ENCODE data around the gene TREX2.

Gene TREX2

DNA sequence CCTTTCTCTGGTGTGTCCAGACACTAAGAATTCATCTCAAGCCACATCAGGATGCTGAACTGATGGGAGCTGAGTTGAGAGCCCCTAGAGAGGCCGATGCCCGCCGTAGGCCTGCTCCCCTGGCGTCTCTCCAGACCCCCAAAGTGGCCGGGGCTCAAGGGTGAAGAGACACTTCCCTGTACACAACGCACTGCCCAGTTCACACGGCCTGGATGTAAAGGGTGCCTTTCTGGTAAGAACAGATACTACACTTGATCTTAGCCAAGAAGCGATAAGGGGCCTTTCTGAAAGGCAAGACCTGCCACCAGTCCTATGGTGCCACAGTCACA is 5.1 kb upstream of the TREX2 start:
- no peaks in the 10 kb centered on the region for H3K36me3 ChIP-seq (ENCODE audit: control insufficient read depth, insufficient read depth, low read length)
- TF ChIP-seq, protein P1, sequence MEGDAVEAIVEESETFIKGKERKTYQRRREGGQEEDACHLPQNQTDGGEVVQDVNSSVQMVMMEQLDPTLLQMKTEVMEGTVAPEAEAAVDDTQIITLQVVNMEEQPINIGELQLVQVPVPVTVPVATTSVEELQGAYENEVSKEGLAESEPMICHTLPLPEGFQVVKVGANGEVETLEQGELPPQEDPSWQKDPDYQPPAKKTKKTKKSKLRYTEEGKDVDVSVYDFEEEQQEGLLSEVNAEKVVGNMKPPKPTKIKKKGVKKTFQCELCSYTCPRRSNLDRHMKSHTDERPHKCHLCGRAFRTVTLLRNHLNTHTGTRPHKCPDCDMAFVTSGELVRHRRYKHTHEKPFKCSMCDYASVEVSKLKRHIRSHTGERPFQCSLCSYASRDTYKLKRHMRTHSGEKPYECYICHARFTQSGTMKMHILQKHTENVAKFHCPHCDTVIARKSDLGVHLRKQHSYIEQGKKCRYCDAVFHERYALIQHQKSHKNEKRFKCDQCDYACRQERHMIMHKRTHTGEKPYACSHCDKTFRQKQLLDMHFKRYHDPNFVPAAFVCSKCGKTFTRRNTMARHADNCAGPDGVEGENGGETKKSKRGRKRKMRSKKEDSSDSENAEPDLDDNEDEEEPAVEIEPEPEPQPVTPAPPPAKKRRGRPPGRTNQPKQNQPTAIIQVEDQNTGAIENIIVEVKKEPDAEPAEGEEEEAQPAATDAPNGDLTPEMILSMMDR (IDR thresholded peaks at IDR 0.05), result no peak

DNA sequence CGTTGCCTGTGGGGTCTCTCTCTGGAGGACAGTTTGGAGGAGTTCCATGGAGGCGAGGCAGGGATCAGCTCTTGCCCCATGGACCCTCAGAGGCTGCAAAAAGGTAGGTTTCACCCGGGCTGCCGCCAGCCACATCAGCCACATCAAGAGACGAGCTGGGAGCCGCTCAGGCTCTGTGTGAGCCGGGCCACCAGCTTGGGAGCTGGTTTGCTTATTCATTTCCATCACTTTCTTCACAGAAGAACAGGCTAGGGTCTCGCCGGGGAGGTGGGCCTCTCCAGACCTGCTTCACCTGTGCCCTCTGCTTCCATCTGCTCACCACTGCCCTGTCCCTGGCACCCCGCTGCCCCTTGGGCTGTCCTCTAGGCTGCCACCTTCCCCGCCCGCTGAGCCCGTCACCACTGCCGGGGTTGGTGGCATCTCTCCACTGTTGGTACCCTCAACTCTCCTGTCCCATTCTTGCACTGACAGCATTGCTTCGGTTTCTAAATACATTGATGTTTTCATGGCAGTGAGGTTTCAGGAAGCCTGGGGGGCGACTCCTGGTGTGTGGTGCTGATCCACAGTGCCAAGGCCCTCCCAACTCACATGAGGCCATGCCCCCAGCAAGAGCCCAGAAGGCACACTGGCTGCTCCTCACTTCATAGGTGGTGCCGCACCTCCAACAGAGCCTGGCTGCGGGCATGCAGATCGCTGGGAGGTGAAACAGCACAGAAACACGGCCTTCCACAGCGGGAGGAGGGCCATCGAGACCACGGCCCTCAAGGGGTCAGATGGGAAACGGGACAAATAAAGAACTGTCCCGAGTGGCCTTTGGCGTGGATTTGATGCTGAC is 4.5 kb upstream of the TREX2 start:
- H3K27ac ChIP-seq, result no peak overlapping the region
- TF ChIP-seq, protein P1 (IDR thresholded peaks at IDR 0.05), result no peak
- H3K27me3 ChIP-seq (ENCODE audit: control insufficient read depth, insufficient read depth, low read length), result no peaks in the 10 kb centered on the region
- no peak overlapping the region for H3K9ac ChIP-seq
- H3K9me3 ChIP-seq (ENCODE audit: control insufficient read depth, low read length), result no peaks in the 10 kb centered on the region
- H3K4me1 ChIP-seq, result no peaks in the 10 kb centered on the region
- H2AFZ ChIP-seq, result no peak overlapping the region
- H3K4me2 ChIP-seq (ENCODE audit: low read length), result no peak overlapping the region
- no peaks in the 10 kb centered on the region for H3K36me3 ChIP-seq (ENCODE audit: control insufficient read depth, insufficient read depth, low read length)
- no peaks in the 10 kb centered on the region for H3K79me2 ChIP-seq
- H3K4me3 ChIP-seq (ENCODE audit: low read depth, low read length), result no peak overlapping the region

More for the DNA sequence above, 5.1 kb upstream of the TREX2 start:
- Histone ChIP-seq H3K4me1 (no peaks in the 10 kb centered on the region), H3K4me2 (ENCODE audit: low read length) (no peak overlapping the region), H3K79me2 (no peaks in the 10 kb centered on the region), H3K9me3 (ENCODE audit: control insufficient read depth, low read length) (no peaks in the 10 kb centered on the region), H3K9ac (no peak overlapping the region), H3K4me3 (ENCODE audit: low read depth, low read length) (no peak overlapping the region), H3K27ac (no peak overlapping the region), H3K27me3 (ENCODE audit: control insufficient read depth, insufficient read depth, low read length) (no peaks in the 10 kb centered on the region), H2AFZ (no peak overlapping the region)

DNA sequence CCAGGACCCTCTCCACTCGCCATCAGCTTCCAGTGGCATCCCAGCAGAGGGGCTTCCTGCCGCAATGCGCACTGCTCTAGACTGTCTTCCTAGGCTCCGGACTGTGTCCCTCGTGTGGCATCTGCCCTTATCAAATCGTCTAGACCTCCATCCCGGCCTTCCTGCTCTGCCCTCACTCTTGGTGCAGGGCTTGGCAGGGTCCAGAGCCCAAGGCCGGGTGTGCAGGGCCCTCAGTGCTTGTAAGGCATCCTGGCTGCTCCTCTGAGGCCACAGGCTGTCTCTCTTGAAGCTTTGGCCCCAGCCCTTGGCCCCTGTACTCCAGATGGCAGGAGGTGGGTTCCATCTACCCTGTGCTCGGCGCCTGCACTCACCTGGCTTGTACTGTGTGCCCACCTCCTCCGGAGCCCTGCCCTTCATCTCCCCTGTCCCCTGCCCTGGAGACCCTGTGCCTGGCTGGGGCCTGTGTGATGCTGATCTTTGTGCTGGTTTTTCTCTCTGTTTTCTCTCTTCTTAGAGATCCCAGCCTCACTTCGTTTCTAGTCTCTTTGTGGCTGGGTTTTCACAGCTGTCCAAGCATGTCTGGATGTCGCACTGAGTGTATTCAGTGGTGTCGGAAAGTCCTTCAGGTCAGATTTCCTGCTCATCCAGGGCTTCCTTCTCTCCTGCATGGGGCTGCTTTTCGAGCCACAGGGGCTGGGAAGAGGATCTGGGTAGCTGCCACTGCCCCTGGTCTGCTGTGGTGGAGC is 3.7 kb upstream of the TREX2 start:
- TF ChIP-seq, protein P1 (IDR thresholded peaks at IDR 0.05), result no peak
- Histone ChIP-seq H3K79me2 (no peaks in the 10 kb centered on the region), H3K27me3 (ENCODE audit: control insufficient read depth, insufficient read depth, low read length) (no peaks in the 10 kb centered on the region), H3K4me2 (ENCODE audit: low read length) (no peak overlapping the region), H3K27ac (no peak overlapping the region), H2AFZ (no peak overlapping the region), H3K9me3 (ENCODE audit: control insufficient read depth, low read length) (no peaks in the 10 kb centered on the region), H3K9ac (no peak overlapping the region), H3K36me3 (ENCODE audit: control insufficient read depth, insufficient read depth, low read length) (no peaks in the 10 kb centered on the region), H3K4me3 (ENCODE audit: low read depth, low read length) (no peak overlapping the region), H3K4me1 (no peaks in the 10 kb centered on the region)

DNA sequence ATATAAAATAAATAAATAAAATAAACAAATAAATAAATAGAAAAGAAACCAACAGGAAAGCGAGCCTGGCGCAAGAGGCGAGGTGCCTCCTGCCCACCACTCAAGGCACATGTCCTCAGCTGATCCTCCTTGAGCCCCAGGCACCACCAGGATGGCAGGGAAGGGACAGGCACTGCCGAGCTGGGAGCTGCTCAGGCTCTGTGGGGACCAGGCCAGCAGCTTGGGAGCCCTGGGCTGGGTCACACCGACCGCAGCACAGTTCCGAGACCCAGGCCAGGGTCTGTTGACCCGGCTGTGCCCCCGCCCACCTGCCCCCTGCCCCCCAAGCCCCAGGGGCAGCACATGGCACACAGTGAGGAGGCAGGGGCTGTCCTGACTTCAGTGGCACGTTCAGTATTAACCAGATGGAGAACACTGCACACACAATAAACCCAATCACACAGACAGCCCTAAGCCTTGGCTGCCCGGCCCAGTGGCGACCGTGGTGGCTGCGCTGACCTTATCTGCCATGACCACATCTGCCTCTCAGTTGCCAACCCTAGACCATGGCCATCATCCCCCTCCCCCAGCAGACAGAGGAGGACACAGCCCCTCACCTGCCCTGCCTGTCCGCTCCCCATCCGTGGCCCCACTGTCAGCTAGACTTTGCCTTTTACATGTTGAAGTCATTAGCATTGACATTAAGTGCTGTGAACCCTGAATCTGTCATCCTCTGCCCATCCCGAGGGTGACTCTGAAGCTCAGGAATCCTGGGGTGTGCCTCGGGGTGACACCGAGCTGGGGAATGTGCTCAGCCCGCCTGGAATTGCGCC is 2.9 kb upstream of the TREX2 start:
- no peaks in the 10 kb centered on the region for H3K79me2 ChIP-seq
- H3K4me2 ChIP-seq (ENCODE audit: low read length), result no peak overlapping the region
- no peak overlapping the region for H3K4me3 ChIP-seq (ENCODE audit: low read depth, low read length)
- H3K4me1 ChIP-seq, result no peaks in the 10 kb centered on the region
- H3K27me3 ChIP-seq (ENCODE audit: control insufficient read depth, insufficient read depth, low read length), result no peaks in the 10 kb centered on the region
- TF ChIP-seq, protein P1 (IDR thresholded peaks at IDR 0.05), result no peak
- no peak overlapping the region for H3K9ac ChIP-seq
- H3K27ac ChIP-seq, result no peak overlapping the region
- no peaks in the 10 kb centered on the region for H3K36me3 ChIP-seq (ENCODE audit: control insufficient read depth, insufficient read depth, low read length)
- H3K9me3 ChIP-seq (ENCODE audit: control insufficient read depth, low read length), result no peaks in the 10 kb centered on the region
- H2AFZ ChIP-seq, result no peak overlapping the region
